C4-2B (cell line): ENCODE measurements around the gene PIGW.

Experiments used
- ZFX ChIP-seq: fragments of 450-650 bp; IDR thresholded peaks from 2 replicates; pipeline ENCODE4 v1.6.1; 2017
- TF ChIP-seq, protein P1 (sequence below): fragments of 450-650 bp; conservative IDR thresholded peaks from 2 replicates; pipeline ENCODE4 v1.5.1; 2017; ENCODE audit warnings: mild to moderate bottlenecking

- TF ChIP-seq, protein P1, sequence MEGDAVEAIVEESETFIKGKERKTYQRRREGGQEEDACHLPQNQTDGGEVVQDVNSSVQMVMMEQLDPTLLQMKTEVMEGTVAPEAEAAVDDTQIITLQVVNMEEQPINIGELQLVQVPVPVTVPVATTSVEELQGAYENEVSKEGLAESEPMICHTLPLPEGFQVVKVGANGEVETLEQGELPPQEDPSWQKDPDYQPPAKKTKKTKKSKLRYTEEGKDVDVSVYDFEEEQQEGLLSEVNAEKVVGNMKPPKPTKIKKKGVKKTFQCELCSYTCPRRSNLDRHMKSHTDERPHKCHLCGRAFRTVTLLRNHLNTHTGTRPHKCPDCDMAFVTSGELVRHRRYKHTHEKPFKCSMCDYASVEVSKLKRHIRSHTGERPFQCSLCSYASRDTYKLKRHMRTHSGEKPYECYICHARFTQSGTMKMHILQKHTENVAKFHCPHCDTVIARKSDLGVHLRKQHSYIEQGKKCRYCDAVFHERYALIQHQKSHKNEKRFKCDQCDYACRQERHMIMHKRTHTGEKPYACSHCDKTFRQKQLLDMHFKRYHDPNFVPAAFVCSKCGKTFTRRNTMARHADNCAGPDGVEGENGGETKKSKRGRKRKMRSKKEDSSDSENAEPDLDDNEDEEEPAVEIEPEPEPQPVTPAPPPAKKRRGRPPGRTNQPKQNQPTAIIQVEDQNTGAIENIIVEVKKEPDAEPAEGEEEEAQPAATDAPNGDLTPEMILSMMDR = no peak
- TF ChIP-seq ZFX = no peak
Observed at GRCh38 chr17:36545077-36545464, 10.3 kb downstream of the PIGW start.
